ENCODE measurements around the gene ARHGAP23. TPM values are rescaled to one million over a fixed set of nuclear protein-coding genes. Genes with fewer than 3 reads are reported as not detected.
A peak's percentile ranks its signal among the peaks of the same experiment; 100 is the strongest.

ARHGAP23 gene
- total RNA-seq, 4 donors from 2014 or later: 13.0 to 40.8 (median 24.6) TPM

- intact Hi-C loops (cut with DNase I): no loop called here
- H3K4me1 ChIP-seq: no peaks in the 10 kb centered on the region
- peaks cover 2 to 4% of the 10 kb centered on the region in 2 donors for H3K36me3 ChIP-seq
- no peak for DNase-seq
- no peaks in the 10 kb centered on the region for H3K9me3 ChIP-seq
- H3K27ac ChIP-seq: no peak overlapping the region
- 85 to 89% methylated on average over 4 of the region's 4 CpGs for WGBS, 2 donors
- no peak overlapping the region for H3K4me3 ChIP-seq (replicated peaks in 1 of 3)
- TF ChIP-seq POLR2A (IDR thresholded peaks at IDR 0.05) (no peak), CTCF (IDR thresholded peaks at IDR 0.05) (no peak)
- H3K27me3 ChIP-seq: no peaks in the 10 kb centered on the region
These were observed 22.6 kb upstream of the ARHGAP23 start for GRCh38 chr17:38405654-38406053.

GRCh38 chr17:38410201-38410600 lies 18.1 kb upstream of the ARHGAP23 start:
- no peak for TF ChIP-seq CTCF (IDR thresholded peaks at IDR 0.05)
- TF ChIP-seq POLR2A (IDR thresholded peaks at IDR 0.05): no peak
- H3K4me3 ChIP-seq (replicated peaks in 1 of 3): no peak overlapping the region
- intact Hi-C loops (cut with DNase I): no loop called here
- H3K27ac ChIP-seq: no peak overlapping the region
- no peaks in the 10 kb centered on the region for H3K27me3 ChIP-seq
- no peak for DNase-seq
- H3K36me3 ChIP-seq: no peaks in the 10 kb centered on the region
- H3K9me3 ChIP-seq: no peaks in the 10 kb centered on the region
- 60 to 84% methylated on average over 1 of the region's 1 CpG for WGBS, 2 donors
- H3K4me1 ChIP-seq: peaks cover 0 to 7% of the 10 kb centered on the region in 2 donors

GRCh38 chr17:38415250-38416194 lies 12.7 kb upstream of the ARHGAP23 start:
- DNase-seq: peak in 1 of 2 donors; percentile 19
- H3K4me1 ChIP-seq: peaks cover 0 to 18% of the 10 kb centered on the region in 2 donors
- TF ChIP-seq CTCF (IDR thresholded peaks at IDR 0.05): no peak
- TF ChIP-seq POLR2A (IDR thresholded peaks at IDR 0.05): no peak
- no peak overlapping the region for H3K4me3 ChIP-seq (replicated peaks in 1 of 3)
- H3K27ac ChIP-seq: no peak overlapping the region
- H3K36me3 ChIP-seq: no peaks in the 10 kb centered on the region
- no peaks in the 10 kb centered on the region for H3K9me3 ChIP-seq
- no peaks in the 10 kb centered on the region for H3K27me3 ChIP-seq
- 30 to 36% methylated on average over 15 to 19 of the region's 22 CpGs for WGBS, 2 donors
- intact Hi-C loops (cut with DNase I): loop anchor here (2.0 kb wide), 1 partner anchor 67 kb away; no protein-coding TSS in a partner anchor

- DNase-seq: no peak
- Histone ChIP-seq H3K4me3 (replicated peaks in 1 of 3) (no peak overlapping the region), H3K36me3 (no peaks in the 10 kb centered on the region), H3K27ac (no peak overlapping the region), H3K4me1 (peaks cover 0 to 18% of the 10 kb centered on the region in 2 donors), H3K27me3 (peaks cover 4% of the 10 kb centered on the region), H3K9me3 (no peaks in the 10 kb centered on the region)
- no peak for TF ChIP-seq POLR2A (IDR thresholded peaks at IDR 0.05)
- 31 to 36% methylated on average over 1 of the region's 1 CpG for WGBS, 2 donors
- intact Hi-C loops (cut with DNase I): no loop called here
These were observed 11.4 kb upstream of the ARHGAP23 start for GRCh38 chr17:38416840-38417209.

- Histone ChIP-seq H3K4me1 (peaks cover 0 to 18% of the 10 kb centered on the region in 2 donors), H3K9me3 (no peaks in the 10 kb centered on the region), H3K4me3 (replicated peaks in 1 of 3) (no peak overlapping the region), H3K27ac (no peak overlapping the region), H3K36me3 (no peaks in the 10 kb centered on the region), H3K27me3 (peaks cover 4% of the 10 kb centered on the region)
- no peak for DNase-seq
- TF ChIP-seq CTCF (IDR thresholded peaks at IDR 0.05): no peak
- TF ChIP-seq POLR2A (IDR thresholded peaks at IDR 0.05): no peak
- 64 to 85% methylated on average over 7 to 11 of the region's 11 CpGs for WGBS, 2 donors
- intact Hi-C loops (cut with DNase I): no loop called here
These were observed 10.9 kb upstream of the ARHGAP23 start for GRCh38 chr17:38417210-38417951.

Data from thyroid gland (tissue), 4 donors.